Coronary artery (tissue), 2 donors: Measurements from ENCODE around the gene EXD1.

Experiments used
- DNase-seq: peaks from one replicate; pipeline ENCODE4 v3.0.0-alpha.2; 2017; ENCODE audit warnings: low spot score
- H3K27ac ChIP-seq, 2 donors: fragments of 200-600 bp; sonication (generic); one replicate each; pipeline ENCODE4 v1.5.1; 2016 to 2019
- H3K4me3 ChIP-seq: fragments of 200-600 bp; sonication (generic); 2 replicates; pipeline ENCODE4 v1.5.1; 2016; ENCODE audit warnings: mild to moderate bottlenecking, moderate library complexity
- CTCF ChIP-seq: fragments of 200-600 bp; sonication (generic); IDR thresholded peaks from one replicate; pipeline ENCODE4 v1.5.1; 2019; ENCODE audit warnings: antibody characterized with exemption

The EXD1 gene

GRCh38 chr15:41199470-41199869 lies 31.1 kb downstream of the EXD1 start:
- H3K27ac ChIP-seq = no peak overlapping the region
- TF ChIP-seq CTCF = no peak
- no peak overlapping the region for H3K4me3 ChIP-seq
- DNase-seq = no peak

- TF ChIP-seq CTCF = no peak
- Histone ChIP-seq H3K4me3 (no peak overlapping the region), H3K27ac (no peak overlapping the region)
- no peak for DNase-seq
Measured at GRCh38 chr15:41194444-41194843, 36.1 kb downstream of the EXD1 start.

- DNase-seq = no peak
- Histone ChIP-seq H3K27ac (no peak overlapping the region), H3K4me3 (no peak overlapping the region)
- TF ChIP-seq CTCF = no peak
Measured at GRCh38 chr15:41183581-41183980, 47.0 kb downstream of the EXD1 start.

GRCh38 chr15:41182266-41182665 lies 48.3 kb downstream of the EXD1 start:
- no peak for DNase-seq
- H3K4me3 ChIP-seq = no peak overlapping the region
- no peak overlapping the region for H3K27ac ChIP-seq
- no peak for TF ChIP-seq CTCF

- Histone ChIP-seq H3K27ac (no peak overlapping the region), H3K4me3 (no peak overlapping the region)
- TF ChIP-seq CTCF = no peak
- DNase-seq = no peak
Measured at GRCh38 chr15:41180206-41180789, 50.3 kb downstream of the EXD1 start.

GRCh38 chr15:41169781-41170180 lies 60.8 kb downstream of the EXD1 start:
- Histone ChIP-seq H3K4me3 (no peak overlapping the region), H3K27ac (no peak overlapping the region)
- TF ChIP-seq CTCF = no peak
- DNase-seq = no peak

- TF ChIP-seq CTCF = no peak
- no peak for DNase-seq
- Histone ChIP-seq H3K27ac (no peak overlapping the region), H3K4me3 (no peak overlapping the region)
Measured at GRCh38 chr15:41169086-41169485, 61.5 kb downstream of the EXD1 start.
